ENCODE data around the gene GMPPB.
A peak's percentile ranks its signal among the peaks of the same experiment; 100 is the strongest.
"Not testable (repeated sequence)": the region's sequence is repeated elsewhere in the genome, so short reads cannot be mapped to it uniquely, and the experiment has no call there.

Gene GMPPB

DNA sequence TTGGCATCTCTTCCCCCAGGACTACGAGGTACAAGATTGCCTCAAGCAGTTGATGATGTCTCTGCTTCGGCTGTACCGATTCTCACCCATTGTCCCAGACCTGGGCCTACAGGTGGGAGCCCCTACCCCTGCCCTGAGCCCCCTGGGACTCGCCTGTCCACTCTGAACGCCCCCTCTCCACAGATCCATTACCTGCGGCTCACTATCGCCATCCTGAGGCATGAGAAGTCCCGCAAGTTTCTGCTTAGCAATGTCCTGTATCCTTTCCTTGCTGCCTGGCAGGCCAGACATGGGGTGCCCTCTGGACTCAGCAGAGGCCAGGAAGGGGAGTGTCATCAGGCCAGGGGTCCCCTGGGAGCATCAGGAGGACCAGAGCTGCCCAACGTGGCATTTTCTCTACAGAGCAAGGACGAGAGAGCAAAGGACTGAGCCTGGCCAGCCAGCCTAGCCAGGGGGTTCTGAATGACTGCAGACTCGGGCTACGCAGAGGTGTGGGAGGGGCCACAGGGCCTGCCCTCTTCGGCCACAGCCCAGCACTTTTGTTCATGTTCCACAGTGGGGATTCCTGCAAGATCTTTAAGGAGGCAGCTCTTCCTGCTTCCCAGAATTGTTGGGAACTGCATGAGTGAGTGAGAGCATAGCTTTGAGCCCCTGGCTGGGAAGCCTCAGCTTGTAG is 23.2 kb downstream of the GMPPB start:
- no peak for DNase-seq

DNA sequence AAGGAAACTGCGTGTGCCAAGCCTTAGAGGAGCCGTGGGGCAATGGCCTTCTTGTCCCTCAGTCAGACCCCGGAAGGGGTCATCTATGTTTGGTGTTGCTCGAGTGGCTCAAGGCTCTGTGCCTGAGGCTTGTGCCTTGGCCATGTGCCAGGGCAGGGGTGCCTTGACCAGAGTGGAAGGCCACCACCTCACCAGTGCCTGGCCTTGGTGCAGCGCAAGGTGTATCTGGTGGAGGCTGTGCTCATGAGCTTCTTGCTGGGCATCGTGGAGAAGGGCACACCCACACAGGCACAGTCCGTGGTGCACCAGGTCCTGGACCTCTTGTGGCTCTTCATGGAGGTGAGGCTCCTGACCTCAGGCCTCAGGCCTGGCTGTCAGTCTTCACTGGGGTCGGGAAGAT is 23.7 kb downstream of the GMPPB start:
- no peak for DNase-seq
- intact Hi-C loops (cut with DNase I) = no loop called here

More for the DNA sequence above, 23.2 kb downstream of the GMPPB start:
- intact Hi-C loops (cut with DNase I) = no loop called here

DNA sequence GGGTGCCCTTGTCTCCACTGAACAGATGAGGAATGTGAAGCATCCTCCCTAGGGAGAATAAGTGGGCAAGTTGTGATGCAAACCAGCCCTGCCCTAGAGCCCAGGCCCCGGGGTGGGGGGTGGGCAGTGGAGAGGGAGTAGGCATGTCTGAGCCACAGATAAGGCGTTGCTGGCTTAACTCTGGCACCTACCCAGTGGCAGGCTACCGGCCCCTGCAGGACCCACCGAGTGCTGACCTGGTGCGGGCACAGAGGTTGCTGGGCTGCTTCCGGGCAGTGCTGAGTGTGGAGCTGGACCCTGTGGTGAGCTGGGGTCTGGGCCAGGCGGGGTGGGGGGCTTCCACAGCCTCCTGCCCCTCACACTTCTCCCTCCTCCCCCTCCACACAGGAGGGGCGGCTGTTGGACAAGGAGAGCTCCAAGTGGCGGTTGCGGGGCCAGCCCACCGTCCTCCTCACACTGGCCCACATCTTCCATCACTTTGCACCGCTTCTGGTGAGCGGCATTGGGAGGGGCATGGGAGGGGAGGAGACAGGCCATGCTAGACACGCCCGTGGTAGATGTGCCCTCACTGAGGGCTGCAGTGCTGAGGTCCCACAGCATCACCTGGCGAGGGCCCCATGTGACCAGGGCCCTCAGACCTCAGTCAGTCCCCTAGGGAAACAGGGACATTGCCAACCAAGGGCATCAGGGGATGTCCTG is 24.3 kb downstream of the GMPPB start:
- intact Hi-C loops (cut with DNase I) = no loop called here
- no peak for DNase-seq

DNA sequence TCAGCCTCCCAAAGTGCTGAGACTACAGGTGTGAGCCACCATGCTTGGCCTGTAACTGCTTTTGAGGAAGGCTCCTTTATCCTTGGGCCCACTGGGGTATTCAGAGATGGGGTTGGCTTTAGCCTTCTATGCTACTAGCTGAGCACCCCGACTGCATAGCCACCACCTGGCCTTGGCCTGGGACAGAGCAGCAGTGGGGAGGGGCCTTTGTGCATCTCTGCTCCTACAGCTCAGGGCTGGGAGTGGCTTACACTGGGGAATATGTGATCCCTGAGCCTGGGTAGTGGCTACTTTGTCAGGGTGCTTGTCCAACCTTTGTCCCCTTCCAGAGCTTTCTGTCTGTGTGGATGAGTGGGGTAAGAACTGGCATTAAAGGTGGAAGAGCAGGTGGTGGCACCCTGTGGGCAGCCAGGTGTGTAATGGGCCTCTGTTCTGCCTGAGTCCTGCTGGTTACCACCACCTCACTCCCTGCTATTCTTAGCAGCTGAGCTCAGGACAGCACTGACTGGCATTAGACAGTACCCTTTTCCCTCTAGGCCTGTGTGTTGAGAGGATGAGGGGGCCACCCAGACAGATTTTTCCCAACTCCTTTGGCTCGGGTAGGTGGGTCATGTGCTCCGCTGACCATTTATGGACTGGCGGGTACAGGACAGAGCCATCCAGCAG is 28.3 kb downstream of the GMPPB start:
- intact Hi-C loops (cut with DNase I); DNase-seq: not testable (repeated sequence)

DNA sequence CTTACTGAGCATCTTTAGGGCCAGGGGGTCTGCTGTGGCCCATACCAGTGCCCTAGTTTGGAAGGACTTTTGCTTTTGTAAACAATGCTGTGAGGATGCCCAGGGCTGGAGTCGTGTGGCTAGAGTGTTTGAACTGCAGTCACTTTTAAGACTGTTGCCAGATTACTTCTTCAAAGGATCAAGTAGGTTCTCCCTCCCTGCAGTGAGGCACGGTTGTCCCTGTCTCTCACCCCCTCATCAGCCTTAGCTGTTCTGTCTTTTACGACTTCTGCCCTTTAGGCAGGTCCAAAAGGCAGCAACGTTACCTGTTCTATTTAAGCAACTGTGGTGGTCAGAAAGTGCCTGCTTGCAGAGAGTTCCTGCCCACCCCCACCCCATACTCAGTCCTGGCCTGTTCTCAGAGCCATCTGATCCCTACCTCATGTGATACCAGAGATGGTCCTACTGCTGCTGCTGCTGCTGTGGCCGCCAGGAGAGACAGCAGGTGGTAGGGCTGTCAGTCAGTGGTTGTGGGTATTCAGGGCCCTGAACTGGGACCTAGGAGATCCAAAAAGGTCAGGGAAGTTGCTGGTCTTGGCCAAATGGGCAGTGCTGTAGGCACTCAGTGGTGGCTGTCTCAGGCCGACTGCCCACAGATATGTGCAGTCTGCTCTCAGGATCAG is 29.2 kb downstream of the GMPPB start:
- DNase-seq; intact Hi-C loops (cut with DNase I): not testable (repeated sequence)

DNA sequence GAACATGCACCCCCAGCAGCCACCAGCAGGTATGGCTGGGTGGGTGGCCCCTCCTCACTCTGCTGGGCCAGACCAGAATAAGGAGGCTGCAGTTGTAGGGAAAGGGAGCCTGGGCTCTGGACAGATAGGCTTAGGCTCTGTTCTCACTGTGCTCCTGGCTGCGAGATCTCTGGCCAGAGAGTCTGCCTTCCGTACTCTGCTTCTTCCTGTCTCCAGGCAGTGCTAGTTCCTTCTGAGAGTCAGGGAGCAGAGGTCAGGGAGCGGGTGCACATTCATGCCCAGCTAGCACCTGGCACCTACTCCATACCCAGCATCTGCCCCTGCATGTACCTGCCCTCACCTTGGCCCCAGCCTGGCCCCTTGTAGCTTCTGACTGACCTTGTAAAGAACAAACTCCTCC is 32.3 kb downstream of the GMPPB start:
- DNase-seq; intact Hi-C loops (cut with DNase I): not testable (repeated sequence)

DNA sequence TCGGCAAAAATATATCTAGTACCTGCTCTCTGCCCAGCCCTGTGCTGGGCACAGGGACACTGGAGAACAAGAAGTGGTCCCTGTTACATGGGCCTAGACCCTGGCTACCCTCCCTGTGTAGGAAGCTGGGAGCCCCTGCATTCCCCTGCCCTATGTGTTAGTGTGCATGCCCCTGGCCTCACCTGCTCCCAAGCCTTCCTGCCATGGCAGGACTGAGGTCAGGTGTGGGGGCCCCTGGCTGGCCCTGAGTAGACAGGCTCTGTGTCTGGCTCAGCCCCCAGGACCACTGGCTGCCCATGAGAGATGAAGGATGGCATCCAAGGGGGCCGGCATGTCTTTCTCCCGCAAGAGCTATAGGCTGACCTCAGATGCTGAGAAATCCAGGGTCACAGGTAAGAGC is 32.9 kb downstream of the GMPPB start:
- intact Hi-C loops (cut with DNase I); DNase-seq: not testable (repeated sequence)

DNA sequence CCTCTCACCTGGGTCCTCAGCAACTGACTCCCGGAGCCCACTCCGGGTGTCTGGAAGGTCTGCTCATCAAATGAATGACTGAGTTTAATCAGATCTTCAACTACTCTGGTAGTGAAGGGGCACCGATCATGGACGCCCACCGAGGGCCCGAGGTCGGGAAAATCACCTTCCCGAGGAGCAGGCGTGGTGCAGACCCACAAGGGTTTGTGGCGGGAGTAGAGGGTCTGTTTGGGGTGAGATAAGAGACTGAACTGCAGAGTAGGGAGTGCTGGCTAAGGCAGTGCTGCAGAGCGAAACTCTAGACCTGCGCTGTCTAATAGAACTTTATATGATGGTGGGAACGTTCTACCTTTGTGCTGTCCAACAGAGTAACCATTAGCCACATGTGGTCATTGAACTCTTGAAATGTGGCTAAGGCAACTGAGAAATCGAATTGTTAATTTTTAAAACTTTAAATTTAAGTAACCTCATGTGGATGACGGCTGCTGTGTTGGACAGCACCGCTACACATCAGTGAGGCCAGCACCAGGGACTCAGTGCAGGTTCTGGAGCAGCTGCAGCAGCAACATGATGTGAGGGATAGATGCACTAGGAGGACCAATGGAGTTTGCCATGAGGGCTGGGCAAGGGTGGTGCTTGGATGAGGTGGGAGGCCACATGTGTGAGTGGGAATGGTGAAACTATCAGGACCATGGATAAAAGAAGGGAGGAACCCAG is 33.7 kb downstream of the GMPPB start:
- DNase-seq; intact Hi-C loops (cut with DNase I): not testable (repeated sequence)

DNA sequence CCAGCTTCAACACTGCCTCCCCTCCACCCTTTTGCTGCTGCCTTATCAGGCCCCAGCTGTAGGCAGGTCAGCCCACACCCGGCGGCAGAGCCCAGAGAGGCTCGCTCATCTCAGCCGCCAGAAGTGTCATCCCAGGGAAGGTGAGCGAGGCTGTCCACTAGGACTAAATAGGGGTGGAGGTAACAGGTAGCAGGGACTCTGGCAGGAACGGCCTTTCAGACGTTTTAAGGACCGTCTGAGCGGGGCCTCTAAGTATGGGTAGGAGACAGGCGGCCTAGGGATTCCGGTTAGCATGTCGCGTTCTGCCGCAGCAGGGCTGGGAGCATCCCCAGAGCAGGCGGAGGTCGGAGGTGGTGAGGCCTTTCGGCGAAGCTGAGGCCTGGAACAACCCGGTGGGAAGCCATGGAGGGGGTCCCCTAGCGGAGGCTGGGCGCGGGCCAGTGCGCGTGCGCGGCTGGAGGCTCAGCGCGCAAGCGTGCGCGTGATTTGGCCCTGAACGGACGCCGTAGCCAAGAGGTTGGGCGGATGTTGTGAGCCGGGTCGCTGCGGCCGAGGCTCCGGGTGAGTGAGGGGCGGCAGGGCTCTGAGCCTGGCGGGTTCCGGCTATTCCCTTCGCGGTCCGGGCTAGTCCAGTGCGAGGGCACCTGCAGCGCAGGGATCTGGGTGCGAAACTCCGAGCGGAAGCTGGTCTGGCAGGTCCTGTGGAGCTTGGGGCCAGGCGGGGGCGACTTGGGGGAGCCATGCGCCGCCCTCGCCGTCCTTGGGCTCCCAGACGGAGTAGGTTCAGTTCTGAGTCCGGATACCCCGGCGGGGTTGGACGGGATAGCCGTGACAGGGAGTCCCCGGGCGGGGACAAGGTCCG is 34.5 kb downstream of the GMPPB start, which contains the start of the genes MST1 and RNF123:
MST1 (minus strand) TSS at position 429 of the 862 bp plus-strand sequence. CDS start 783 bp downstream, outside the sequence.
RNF123 (plus strand) TSS at position 512 of the 862 bp plus-strand sequence. CDS start 1,609 bp downstream, outside the sequence.
- intact Hi-C loops (cut with DNase I) = no loop called here
- peak; percentile 45 to 95 (median 85) for DNase-seq

DNA sequence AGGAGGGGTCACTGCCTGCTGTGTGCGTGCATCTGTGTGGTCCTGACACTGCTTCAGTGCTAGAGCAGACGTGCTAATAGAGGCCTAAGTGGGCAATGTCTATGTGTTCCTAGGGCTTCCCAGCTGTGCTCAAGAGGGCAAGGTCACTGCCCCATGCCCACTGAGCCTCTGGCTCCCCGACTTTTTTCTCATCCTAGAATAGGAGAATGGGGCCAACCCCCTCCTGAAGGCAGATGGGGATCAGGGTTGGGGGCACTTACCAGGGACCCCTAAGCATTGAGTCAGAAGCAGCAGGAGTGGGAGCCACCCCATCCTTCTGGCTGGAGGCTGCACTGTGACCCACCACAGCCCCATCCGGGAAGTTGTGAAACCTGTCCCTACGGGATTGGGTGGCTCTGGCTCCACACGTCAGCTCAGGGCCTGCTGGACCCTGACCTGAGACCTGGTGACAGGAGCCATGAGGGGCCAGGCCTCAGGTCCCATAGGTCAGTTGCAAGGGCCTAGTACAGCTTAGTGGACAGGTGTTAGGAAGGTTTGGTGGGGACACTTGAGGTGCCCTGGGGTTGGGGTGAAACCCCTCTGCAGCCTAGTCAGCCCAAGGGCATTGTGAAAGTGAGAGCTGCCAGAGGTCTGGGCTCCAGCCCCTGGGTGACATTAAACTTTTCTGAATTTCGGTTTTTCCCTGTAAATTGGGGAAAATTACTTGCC is 35.3 kb downstream of the GMPPB start:
- intact Hi-C loops (cut with DNase I) = not testable (repeated sequence)
- peak in 1 of 42 donors; percentile 27 for DNase-seq

DNA sequence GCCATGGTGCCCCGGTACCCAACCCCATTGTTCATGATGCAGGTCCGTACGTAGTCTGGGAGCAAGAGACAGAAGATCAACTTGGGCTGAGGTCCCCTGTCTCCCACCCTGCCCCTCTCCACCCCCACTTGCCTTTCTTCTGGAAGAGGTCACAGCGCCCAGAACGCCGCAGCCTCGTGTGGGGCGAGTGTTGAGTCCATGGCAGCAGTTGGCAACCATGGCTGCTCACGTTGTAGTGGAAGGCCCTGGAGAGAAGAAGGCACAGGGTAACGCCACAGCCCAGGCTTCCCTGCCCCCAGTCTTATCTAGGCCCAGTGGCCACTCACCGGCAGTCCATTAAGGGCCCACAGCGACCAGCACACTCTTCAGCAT is 36.3 kb downstream of the GMPPB start:
- DNase-seq; intact Hi-C loops (cut with DNase I): not testable (repeated sequence)

DNA sequence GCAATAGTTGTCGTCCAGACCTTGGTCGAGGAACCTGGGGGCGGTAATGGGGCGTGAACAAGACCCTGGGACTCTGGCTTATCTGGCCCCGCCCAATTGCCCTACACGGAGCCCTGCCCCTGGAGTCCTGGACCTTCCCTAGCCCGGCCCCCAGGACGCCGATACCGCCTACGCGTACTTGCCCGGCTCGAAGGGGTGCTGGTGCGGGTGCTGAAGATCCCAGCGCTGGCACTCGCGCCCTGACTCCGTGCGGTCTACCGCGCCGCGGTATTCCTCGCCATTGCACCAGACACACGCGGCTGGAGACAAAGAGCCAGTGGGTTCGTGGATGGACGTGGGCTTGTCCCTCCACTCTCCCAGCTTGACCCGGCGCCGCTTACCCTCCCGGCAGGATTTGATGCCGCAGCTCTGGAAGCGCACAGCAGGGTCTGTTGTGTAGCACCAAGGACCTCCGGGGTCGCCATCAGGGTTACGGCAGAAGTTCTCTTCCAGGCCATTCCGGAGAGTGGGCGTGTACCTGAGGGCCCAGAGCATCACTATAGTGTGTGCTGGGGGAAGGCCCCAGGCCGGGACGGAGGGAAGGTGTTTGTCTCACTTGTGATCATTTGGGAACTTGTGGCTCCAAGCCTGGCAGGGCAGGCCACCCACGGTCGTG is 36.9 kb downstream of the GMPPB start:
- DNase-seq = peak in 7 of 42 donors; percentile 23 to 45 (median 35)
- intact Hi-C loops (cut with DNase I) = not testable (repeated sequence)

DNA sequence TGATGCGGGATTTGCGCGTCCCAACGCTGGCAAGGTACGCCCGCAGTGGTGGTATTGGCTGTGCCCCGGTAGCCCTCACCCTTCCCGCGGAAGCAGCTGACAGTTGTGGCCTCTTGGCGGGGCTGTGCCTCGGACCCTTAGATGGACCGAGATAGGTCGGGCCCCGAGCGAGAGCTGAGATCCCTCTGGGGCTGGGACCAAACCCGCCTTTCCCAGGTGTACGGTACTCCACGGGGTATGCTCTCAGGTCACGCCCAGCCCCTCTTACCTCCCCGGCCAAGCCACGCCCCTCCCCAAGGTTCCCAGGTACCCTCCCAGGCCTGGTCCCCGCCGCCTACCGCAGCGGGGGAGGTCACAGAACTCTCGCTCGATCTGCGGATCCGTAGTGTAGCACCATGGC is 37.4 kb downstream of the GMPPB start:
- intact Hi-C loops (cut with DNase I) = not testable (repeated sequence)
- peak in 3 of 42 donors; percentile 25 to 45 (median 40) for DNase-seq

DNA sequence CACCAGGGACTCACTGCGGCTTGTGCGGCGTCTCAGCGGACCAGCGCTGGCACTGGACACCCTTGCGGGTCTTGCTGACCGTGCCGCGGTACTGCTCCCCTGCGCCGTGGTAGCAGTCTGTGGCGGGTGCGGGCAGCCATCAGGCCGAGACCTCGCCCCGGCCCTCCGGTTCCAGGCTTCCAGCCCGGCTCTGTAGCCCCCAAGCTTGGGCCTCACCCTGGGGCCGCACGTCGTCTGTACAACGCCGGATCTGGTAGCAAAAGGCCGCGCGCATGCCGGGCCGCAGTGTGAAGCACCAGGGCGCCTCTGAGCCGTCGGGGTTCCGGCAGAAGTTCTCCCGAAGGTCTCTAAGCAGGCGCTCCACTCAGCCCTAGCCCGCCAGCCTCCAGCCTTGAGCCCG is 37.9 kb downstream of the GMPPB start:
- DNase-seq; intact Hi-C loops (cut with DNase I): not testable (repeated sequence)

DNA sequence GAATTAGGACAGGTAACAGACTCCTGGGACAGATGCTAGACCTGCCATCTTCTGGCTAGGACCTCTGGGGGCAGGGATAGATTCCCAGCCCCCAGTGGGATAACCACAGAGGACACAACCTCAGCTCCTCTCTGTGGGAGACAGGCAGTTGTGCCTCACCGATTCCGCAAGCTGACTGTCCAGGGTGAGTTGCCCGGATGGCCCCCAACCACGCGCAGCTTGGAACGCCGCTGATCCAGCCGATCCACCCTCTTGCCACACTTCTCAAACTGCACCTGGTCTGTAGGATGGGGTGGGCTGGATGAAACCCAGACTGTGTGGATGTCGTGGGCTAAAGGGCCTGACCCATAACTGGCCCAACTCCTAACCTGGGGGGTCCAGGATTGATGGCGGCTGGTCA is 38.6 kb downstream of the GMPPB start:
- intact Hi-C loops (cut with DNase I); DNase-seq: not testable (repeated sequence)

DNA sequence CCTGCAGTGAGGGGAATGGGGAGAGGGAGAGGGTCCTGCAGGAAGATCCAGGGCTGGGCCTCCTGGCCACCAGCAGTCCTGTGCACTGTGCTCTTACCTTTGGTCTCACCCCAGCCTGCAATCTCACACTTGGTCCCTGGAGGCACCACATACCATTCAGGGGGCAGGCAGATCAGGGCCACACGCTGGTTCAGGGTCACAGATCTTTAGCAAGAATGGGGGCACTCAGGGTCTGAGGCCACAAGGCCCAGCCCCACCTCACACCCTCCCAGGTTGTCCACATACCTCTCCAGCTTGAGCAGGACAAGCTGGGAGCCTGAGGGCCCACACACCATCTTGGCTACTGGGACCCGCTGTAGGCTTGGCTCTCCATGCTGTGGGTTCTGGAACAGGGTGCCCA is 39.3 kb downstream of the GMPPB start:
- DNase-seq; intact Hi-C loops (cut with DNase I): not testable (repeated sequence)

DNA sequence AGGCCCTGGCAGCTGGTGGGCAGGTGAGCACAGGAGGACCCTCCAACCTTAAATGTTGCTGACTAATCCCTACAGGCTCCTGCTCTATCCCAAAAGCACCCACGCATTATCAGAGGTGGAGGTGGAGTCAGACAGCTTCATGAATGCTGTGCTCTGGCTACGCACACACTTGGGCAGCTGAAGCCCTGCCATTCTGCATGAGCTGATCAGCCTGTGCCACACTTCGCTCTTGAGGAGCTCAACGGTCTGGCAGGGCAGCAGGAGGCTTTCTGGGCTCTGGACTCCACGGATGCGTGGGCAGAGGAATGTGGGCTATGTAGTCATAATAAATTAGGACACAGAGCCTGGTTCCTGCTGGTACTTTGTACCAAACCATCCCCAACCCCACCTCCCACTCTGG is 40.6 kb downstream of the GMPPB start:
- intact Hi-C loops (cut with DNase I) = no loop called here
- peak in 36 of 42 donors; percentile 18 to 89 (median 56) for DNase-seq
